ENCODE measurements around the gene DENND1A. TPM values are rescaled to one million over a fixed set of nuclear protein-coding genes. Genes with fewer than 3 reads are reported as not detected.

DENND1A gene
- total RNA-seq, 2 donors from 2014 or later, result 17.8 to 36.6 TPM

- Histone ChIP-seq H3K27me3 (replicated peaks; ENCODE audit: insufficient read depth) (no peaks in the 10 kb centered on the region), H3K4me1 (ENCODE audit: control insufficient read depth in 1 of 2, low read depth in 2 of 2) (peaks cover 6 to 21% of the 10 kb centered on the region in 2 donors)
- DNase-seq (ENCODE audit: low spot score), result no peak
Measured at GRCh38 chr9:123341816-123342215, 588.1 kb downstream of the DENND1A start.

GRCh38 chr9:123339666-123340510 is 590.0 kb downstream of the DENND1A start:
- no peak for TF ChIP-seq CTCF (IDR thresholded peaks at IDR 0.05)
- peak overlapping the region; percentile 70 for H3K4me3 ChIP-seq
- DNase-seq (ENCODE audit: low spot score), result no peak
- H3K27me3 ChIP-seq (replicated peaks; ENCODE audit: insufficient read depth), result no peaks in the 10 kb centered on the region
- H3K9me3 ChIP-seq, result no peaks in the 10 kb centered on the region
- no peak for ATAC-seq (ENCODE audit: insufficient number of reproducible peaks, low FRiP score, low read depth)
- peak overlapping the region in 1 of 2 donors; percentile 13 for H3K27ac ChIP-seq
- peaks cover 9 to 21% of the 10 kb centered on the region in 2 donors for H3K4me1 ChIP-seq (ENCODE audit: control insufficient read depth in 1 of 2, low read depth in 2 of 2)
- no peaks in the 10 kb centered on the region for H3K36me3 ChIP-seq

More at GRCh38 chr9:123341816-123342215, 588.1 kb downstream of the DENND1A start:
- Histone ChIP-seq H3K4me3 (no peak overlapping the region), H3K36me3 (no peaks in the 10 kb centered on the region), H3K27ac (no peak overlapping the region), H3K9me3 (no peaks in the 10 kb centered on the region)
- no peak for TF ChIP-seq CTCF (IDR thresholded peaks at IDR 0.05)
- ATAC-seq (ENCODE audit: insufficient number of reproducible peaks, low FRiP score, low read depth), result no peak

- Histone ChIP-seq H3K27ac (peak overlapping the region in 1 of 2 donors; percentile 13), H3K4me1 (ENCODE audit: control insufficient read depth in 1 of 2, low read depth in 2 of 2) (peaks cover 9 to 21% of the 10 kb centered on the region in 2 donors), H3K36me3 (no peaks in the 10 kb centered on the region), H3K27me3 (replicated peaks; ENCODE audit: insufficient read depth) (no peaks in the 10 kb centered on the region), H3K4me3 (peak overlapping the region; percentile 70), H3K9me3 (no peaks in the 10 kb centered on the region)
- ATAC-seq (ENCODE audit: insufficient number of reproducible peaks, low FRiP score, low read depth), result peak; percentile 67
- TF ChIP-seq CTCF (IDR thresholded peaks at IDR 0.05), result no peak
- DNase-seq (ENCODE audit: low spot score), result no peak
Measured at GRCh38 chr9:123338710-123339665, 590.9 kb downstream of the DENND1A start.

- DNase-seq (ENCODE audit: low spot score) (no peak), ATAC-seq (ENCODE audit: insufficient number of reproducible peaks, low FRiP score, low read depth) (no peak)
- Histone ChIP-seq H3K4me1 (ENCODE audit: control insufficient read depth in 1 of 2, low read depth in 2 of 2) (peaks cover 9 to 21% of the 10 kb centered on the region in 2 donors), H3K27me3 (replicated peaks; ENCODE audit: insufficient read depth) (no peaks in the 10 kb centered on the region), H3K36me3 (no peaks in the 10 kb centered on the region), H3K27ac (no peak overlapping the region), H3K9me3 (no peaks in the 10 kb centered on the region), H3K4me3 (no peak overlapping the region)
- TF ChIP-seq CTCF (IDR thresholded peaks at IDR 0.05), result no peak
Measured at GRCh38 chr9:123337971-123338370, 592.0 kb downstream of the DENND1A start.

GRCh38 chr9:123336959-123337358 is 593.0 kb downstream of the DENND1A start:
- Histone ChIP-seq H3K4me1 (ENCODE audit: control insufficient read depth in 1 of 2, low read depth in 2 of 2) (peaks cover 9 to 21% of the 10 kb centered on the region in 2 donors), H3K9me3 (no peaks in the 10 kb centered on the region), H3K36me3 (no peaks in the 10 kb centered on the region), H3K4me3 (no peak overlapping the region), H3K27me3 (replicated peaks; ENCODE audit: insufficient read depth) (no peaks in the 10 kb centered on the region), H3K27ac (no peak overlapping the region)
- ATAC-seq (ENCODE audit: insufficient number of reproducible peaks, low FRiP score, low read depth), result no peak
- no peak for DNase-seq (ENCODE audit: low spot score)
- TF ChIP-seq CTCF (IDR thresholded peaks at IDR 0.05), result no peak

Data from thoracic aorta (tissue), 2 donors.